ENCODE measurements around the gene TFIP11. TPM values are rescaled to one million over a fixed set of nuclear protein-coding genes. Genes with fewer than 3 reads are reported as not detected.

TFIP11 gene
- total RNA-seq, 1 experiment from 2014 or later: 26.9 TPM

DNA sequence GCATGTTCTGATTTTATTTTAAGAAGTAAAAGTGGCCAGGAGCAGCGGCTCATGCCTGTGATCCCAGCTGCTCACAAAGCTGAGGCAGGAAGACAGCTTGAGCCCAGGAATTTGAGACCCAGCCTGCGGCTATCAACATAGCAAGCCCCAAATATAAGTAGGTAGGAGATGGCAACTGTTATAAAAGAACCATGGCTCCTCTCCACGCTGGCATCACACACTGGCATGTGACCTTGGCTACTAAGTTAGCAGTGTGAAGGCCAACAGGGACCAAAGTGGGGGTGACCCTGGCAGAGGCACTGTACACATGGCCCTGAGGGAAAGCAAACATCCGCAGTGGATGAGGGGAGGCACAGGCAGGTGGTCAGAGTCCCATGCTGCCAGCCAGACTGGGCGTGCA is 44.6 kb upstream of the TFIP11 start:
- H3K4me3 Mint-ChIP-seq: no peak overlapping the region
- H3K9me3 Mint-ChIP-seq: no peaks in the 10 kb centered on the region
- ChIA-PET CTCF (no interaction called here), POLR2A (no interaction called here)
- no peaks in the 10 kb centered on the region for H3K36me3 Mint-ChIP-seq
- H3K4me1 Mint-ChIP-seq: peaks cover 81% of the 10 kb centered on the region
- TF ChIP-seq, protein P1, sequence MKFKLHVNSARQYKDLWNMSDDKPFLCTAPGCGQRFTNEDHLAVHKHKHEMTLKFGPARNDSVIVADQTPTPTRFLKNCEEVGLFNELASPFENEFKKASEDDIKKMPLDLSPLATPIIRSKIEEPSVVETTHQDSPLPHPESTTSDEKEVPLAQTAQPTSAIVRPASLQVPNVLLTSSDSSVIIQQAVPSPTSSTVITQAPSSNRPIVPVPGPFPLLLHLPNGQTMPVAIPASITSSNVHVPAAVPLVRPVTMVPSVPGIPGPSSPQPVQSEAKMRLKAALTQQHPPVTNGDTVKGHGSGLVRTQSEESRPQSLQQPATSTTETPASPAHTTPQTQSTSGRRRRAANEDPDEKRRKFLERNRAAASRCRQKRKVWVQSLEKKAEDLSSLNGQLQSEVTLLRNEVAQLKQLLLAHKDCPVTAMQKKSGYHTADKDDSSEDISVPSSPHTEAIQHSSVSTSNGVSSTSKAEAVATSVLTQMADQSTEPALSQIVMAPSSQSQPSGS (CRISPR knock-in tag; IDR thresholded peaks at IDR 0.05; ENCODE audit: borderline replicate concordance, low read depth): no peak
- TF ChIP-seq, protein P2, sequence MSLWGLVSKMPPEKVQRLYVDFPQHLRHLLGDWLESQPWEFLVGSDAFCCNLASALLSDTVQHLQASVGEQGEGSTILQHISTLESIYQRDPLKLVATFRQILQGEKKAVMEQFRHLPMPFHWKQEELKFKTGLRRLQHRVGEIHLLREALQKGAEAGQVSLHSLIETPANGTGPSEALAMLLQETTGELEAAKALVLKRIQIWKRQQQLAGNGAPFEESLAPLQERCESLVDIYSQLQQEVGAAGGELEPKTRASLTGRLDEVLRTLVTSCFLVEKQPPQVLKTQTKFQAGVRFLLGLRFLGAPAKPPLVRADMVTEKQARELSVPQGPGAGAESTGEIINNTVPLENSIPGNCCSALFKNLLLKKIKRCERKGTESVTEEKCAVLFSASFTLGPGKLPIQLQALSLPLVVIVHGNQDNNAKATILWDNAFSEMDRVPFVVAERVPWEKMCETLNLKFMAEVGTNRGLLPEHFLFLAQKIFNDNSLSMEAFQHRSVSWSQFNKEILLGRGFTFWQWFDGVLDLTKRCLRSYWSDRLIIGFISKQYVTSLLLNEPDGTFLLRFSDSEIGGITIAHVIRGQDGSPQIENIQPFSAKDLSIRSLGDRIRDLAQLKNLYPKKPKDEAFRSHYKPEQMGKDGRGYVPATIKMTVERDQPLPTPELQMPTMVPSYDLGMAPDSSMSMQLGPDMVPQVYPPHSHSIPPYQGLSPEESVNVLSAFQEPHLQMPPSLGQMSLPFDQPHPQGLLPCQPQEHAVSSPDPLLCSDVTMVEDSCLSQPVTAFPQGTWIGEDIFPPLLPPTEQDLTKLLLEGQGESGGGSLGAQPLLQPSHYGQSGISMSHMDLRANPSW (CRISPR knock-in tag; conservative IDR thresholded peaks at IDR 0.05; ENCODE audit: low read depth): no peak
- TF ChIP-seq ZNF416 (CRISPR knock-in tag; IDR thresholded peaks at IDR 0.05) (no peak), CREM (CRISPR knock-in tag; IDR thresholded peaks at IDR 0.05) (no peak), ZNF396 (CRISPR knock-in tag; IDR thresholded peaks at IDR 0.05; ENCODE audit: borderline replicate concordance) (no peak), NFATC4 (CRISPR knock-in tag; IDR thresholded peaks at IDR 0.05) (no peak)
- H3K27ac Mint-ChIP-seq: peak overlapping the region; percentile 83
- ATAC-seq: no peak
- no peaks in the 10 kb centered on the region; the same call in 1 of the 2 replicates for H3K27me3 Mint-ChIP-seq (ENCODE audit: low read depth)
- no peak for DNase-seq (ENCODE audit: low spot score)

DNA sequence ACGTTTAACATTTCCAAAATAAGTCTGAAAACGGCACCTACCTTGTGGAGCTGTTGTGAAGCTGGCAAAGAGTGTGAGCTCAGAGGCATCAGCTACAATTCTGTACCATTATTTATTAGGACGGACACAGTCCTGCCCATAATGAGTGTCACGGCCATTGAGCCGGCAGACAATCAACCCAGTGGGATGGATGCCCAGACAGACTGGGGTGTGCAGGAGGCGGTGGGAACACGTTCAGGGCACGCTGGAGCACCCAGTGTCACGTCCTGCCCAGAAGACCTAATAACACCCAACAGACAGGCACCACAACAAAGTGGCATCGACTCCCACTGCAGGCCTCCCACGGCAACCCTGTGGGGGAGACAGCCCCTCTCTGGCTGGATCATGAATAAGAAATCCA is 43.2 kb upstream of the TFIP11 start:
- Mint-ChIP-seq H3K36me3 (no peaks in the 10 kb centered on the region), H3K27me3 (ENCODE audit: low read depth) (no peaks in the 10 kb centered on the region), H3K9me3 (no peaks in the 10 kb centered on the region), H3K27ac (peak overlapping the region; percentile 95), H3K4me3 (0 out of 2 replicates have a peak overlapping the region, but pooled peaks have one; percentile 4), H3K4me1 (peaks cover 88% of the 10 kb centered on the region)
- ChIA-PET POLR2A (interaction anchor here (0.7 to 1.6 kb wide), 3 partner anchors 9 to 106 kb away, joined by 3 read pairs; no protein-coding TSS in a partner anchor), CTCF (interaction anchor here (0.6 to 1.4 kb wide), 5 partner anchors 8 to 117 kb away, joined by 3 to 9 read pairs (median 5); no protein-coding TSS in a partner anchor)
- no peak for DNase-seq (ENCODE audit: low spot score)
- ATAC-seq: no peak
- TF ChIP-seq, protein P3, sequence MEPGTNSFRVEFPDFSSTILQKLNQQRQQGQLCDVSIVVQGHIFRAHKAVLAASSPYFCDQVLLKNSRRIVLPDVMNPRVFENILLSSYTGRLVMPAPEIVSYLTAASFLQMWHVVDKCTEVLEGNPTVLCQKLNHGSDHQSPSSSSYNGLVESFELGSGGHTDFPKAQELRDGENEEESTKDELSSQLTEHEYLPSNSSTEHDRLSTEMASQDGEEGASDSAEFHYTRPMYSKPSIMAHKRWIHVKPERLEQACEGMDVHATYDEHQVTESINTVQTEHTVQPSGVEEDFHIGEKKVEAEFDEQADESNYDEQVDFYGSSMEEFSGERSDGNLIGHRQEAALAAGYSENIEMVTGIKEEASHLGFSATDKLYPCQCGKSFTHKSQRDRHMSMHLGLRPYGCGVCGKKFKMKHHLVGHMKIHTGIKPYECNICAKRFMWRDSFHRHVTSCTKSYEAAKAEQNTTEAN (CRISPR knock-in tag; IDR thresholded peaks at IDR 0.05): peak; percentile 82; the same call in 1 of the 2 replicates
- TF ChIP-seq, protein P4, sequence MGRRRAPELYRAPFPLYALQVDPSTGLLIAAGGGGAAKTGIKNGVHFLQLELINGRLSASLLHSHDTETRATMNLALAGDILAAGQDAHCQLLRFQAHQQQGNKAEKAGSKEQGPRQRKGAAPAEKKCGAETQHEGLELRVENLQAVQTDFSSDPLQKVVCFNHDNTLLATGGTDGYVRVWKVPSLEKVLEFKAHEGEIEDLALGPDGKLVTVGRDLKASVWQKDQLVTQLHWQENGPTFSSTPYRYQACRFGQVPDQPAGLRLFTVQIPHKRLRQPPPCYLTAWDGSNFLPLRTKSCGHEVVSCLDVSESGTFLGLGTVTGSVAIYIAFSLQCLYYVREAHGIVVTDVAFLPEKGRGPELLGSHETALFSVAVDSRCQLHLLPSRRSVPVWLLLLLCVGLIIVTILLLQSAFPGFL (CRISPR knock-in tag; IDR thresholded peaks at IDR 0.05; ENCODE audit: borderline replicate concordance): no peak
- peak; percentile 91 for TF ChIP-seq ZNF317 (CRISPR knock-in tag; IDR thresholded peaks at IDR 0.05; ENCODE audit: borderline replicate concordance, low read depth)
- TF ChIP-seq ZNF671 (CRISPR knock-in tag; IDR thresholded peaks at IDR 0.05): no peak
- TF ChIP-seq, protein P5, sequence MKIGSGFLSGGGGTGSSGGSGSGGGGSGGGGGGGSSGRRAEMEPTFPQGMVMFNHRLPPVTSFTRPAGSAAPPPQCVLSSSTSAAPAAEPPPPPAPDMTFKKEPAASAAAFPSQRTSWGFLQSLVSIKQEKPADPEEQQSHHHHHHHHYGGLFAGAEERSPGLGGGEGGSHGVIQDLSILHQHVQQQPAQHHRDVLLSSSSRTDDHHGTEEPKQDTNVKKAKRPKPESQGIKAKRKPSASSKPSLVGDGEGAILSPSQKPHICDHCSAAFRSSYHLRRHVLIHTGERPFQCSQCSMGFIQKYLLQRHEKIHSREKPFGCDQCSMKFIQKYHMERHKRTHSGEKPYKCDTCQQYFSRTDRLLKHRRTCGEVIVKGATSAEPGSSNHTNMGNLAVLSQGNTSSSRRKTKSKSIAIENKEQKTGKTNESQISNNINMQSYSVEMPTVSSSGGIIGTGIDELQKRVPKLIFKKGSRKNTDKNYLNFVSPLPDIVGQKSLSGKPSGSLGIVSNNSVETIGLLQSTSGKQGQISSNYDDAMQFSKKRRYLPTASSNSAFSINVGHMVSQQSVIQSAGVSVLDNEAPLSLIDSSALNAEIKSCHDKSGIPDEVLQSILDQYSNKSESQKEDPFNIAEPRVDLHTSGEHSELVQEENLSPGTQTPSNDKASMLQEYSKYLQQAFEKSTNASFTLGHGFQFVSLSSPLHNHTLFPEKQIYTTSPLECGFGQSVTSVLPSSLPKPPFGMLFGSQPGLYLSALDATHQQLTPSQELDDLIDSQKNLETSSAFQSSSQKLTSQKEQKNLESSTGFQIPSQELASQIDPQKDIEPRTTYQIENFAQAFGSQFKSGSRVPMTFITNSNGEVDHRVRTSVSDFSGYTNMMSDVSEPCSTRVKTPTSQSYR (CRISPR knock-in tag; IDR thresholded peaks at IDR 0.05): no peak
- TF ChIP-seq TEAD1 (CRISPR knock-in tag; IDR thresholded peaks at IDR 0.05): no peak
